GM19240 (cell line): ENCODE measurements around the gene ATP2A2.
A peak's percentile ranks its signal among the peaks of the same experiment; 100 is the strongest.

Experiments
- DNase-seq: peaks from one replicate; pipeline ENCODE4 v3.0.0; 2011; ENCODE audit warnings: low spot score; ENCODE audit not compliant: insufficient read length

ATP2A2 gene

DNA sequence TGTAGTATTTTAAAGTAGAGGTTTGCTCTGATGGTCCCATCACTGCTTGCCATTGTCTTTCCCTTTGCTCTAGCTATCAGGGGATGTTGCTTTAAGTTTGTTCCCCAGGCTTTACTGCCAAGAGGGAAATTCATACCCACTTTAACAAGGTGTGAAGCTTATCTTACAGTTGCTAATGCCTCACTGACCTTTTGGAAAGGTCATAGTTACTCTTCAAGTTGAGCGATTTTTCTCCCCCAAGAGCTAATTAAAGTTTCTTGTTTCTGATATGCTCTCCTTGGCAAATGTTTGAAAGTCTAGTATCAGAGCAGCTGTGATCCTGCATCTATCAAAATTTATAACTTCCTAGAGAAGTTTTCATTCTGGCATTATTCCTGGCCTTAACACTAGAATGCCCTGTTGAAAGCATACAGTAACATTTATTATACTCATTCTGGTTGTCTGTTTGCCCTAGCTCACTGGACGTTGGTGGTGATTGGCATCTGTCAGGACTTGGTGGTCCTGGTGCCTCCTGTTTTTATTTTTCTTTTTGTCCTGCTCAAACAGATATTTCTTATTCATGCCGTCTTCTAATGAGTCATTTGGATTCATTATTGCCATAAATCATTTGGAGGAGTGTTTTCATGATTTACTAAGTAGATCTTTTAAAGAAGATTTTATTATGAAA, 8.1 kb downstream of the ATP2A2 start:
- no peak for DNase-seq

DNA sequence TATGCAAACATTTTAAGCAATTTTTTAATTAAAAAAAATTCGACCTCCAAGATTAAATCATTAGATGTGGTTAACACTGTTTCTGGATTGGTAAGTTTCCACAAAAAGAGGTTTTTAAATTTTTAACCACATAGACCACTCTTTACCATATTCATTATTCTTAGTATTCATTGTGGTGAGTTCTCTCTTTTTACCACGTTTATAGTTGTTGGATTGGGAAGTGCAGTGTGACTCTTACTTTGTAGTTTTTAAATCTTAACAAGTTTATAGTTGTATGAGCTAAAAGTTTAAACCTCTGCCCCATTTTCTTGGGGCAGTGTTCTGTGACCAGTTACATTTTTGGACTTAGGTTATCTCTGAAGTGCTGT, 8.6 kb downstream of the ATP2A2 start:
- no peak for DNase-seq

DNA sequence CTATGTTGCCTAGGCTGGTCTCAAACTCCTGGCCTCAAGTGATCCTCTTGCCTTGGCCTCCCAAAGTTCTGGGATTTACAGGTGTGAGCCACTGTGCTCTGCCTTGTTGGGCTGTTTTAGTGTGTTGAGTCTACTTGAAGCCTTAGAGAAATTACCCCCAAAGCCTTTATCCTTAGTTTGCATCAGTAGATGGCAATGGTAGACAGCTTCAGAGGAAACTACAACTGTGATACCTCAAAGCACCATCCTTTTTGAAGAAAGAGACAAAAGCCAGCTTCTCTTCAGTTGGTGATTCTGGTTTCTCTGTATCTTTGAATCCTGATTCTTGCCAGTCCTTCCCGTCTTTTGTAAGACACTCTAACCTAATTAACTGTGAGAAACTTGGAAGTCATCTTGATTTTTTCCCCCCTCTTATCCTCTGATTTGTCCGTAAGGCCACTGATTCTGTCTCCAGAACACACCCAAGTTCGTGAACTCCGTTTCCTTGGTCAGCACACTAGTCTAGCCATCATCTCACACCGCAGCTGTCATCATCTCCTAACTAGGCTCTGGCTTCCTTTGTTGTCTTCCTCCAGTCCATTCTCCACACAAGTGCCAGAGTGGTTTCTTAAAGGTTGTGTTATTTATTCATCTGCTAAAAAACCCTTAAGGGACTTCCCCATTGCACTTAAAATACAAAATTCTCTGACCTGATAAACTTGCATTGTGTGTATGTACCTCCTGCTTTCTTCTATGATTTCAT, 20.2 kb downstream of the ATP2A2 start:
- no peak for DNase-seq

DNA sequence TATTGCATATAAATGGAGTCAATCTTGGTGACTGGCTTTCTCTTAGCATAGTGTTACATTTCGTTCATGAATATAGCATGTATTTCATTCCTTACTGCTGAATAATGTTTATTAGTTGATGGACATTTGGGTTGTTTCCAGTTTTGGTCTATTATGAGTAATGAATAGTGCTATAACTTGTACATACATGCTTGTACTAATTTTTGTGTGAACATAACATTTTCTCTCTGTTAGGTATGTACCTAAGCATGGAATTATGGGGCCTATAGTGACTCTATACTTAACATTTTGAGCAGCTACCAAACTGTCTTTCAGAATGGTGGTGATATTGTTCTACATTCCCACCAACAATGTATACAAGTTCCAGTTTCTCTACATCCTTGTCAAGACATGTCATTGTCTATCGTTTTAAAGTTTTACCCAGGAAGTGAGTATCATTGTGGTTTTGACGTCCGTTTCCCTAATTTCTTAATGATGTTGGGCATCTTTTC, 23.1 kb downstream of the ATP2A2 start:
- DNase-seq, result no peak

- no peak for DNase-seq
These were observed 26.3 kb downstream of the ATP2A2 start for GRCh38 chr12:110307372-110307771.

- DNase-seq, result no peak
These were observed 29.7 kb downstream of the ATP2A2 start for GRCh38 chr12:110310763-110311162.

- DNase-seq, result no peak
These were observed 30.9 kb downstream of the ATP2A2 start for GRCh38 chr12:110311903-110312302.

GRCh38 chr12:110312581-110313360, 31.7 kb downstream of the ATP2A2 start:
- DNase-seq, result no peak

DNA sequence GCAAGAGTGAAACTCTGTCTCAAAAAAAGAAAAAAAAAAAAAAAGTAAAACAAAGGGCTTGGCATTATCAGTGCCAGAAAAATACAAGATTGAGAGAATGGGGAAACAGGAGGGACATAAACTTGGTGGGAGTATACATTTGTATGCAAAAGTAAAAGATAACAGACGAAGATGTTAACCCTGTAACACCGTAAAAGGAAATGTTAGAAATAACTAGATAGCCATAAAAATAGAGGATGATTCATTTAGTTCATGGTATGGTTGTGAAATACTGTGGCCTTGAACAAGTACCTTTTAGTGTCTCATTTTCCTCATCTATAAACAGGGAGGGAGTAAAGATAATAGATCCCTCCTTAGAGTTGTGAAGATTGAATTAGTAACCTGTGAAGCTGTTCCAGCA, 33.3 kb downstream of the ATP2A2 start:
- no peak for DNase-seq

DNA sequence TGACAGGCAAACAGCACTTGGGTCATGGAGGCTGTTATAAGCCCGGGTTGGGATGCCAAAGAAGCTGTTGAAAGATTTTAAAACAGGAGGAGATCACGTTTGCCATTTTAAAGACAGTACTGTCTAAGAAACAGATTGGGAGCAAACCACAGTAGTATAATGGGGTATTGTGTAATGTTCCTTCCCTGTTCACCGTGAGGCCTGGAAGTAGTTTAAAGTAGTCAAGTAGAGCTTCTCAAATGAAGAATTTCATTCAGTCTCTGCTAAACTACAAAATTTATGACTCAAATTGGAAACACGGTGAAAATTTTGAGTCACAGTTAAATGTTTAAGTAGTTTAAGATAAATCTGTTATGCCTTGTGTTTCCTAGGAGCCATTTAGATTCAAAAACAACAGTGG, 35.8 kb downstream of the ATP2A2 start:
- DNase-seq, result no peak

DNA sequence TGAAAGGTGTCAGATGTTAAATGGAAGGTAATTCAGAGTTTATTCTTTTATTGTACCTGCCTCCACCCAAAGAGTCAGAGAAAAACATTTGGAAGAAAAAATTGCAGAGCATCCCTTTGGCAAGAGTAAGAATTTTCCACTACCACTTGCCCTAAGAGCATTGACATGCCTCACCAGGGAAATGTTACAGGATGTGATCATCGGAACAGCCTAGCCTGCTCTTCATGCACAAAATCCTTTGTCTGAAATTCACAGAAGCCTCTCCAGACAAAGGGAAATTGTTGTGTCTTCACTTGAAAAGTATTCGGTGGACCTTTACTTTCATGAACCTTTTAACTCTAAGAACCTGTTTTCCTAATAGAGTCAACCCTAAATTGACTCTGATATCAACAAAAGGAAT, 36.9 kb downstream of the ATP2A2 start:
- no peak for DNase-seq

DNA sequence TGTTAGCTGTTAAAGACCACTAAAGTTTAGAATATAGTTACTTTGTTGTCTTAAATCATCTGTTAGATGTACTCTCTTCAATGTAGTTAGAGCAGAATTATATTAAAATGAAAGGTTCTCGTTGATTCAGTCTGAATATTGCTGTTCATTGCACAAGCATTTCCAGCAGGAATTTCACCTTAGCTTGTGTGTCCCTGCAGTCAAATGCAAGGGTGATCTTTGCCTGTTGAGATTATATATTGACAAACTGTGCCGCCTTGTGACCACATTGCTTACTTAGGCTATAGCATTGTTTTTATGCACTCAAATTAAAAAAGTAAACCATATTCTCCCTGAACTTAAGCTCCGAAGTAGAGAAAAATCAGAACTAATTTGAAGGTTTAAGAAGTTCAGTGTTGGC, 39.5 kb downstream of the ATP2A2 start:
- DNase-seq, result no peak

DNA sequence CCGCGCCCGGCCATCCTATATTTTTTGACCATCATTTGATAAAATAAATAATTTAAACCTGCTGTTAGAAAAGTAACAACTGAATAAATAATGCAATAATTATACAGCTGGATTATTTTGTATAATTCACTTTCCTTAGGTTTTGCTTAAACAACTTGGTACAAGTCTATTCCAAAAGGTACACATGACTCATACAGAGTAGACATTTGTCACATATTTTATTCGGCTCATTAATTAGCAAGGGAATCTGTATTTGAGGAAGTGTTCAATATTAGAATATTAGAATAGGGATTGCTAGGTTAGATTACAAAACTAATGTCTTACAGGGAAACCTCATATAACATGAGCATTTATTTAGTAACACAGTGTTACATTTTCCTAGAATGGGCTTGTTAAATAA, 48.7 kb downstream of the ATP2A2 start:
- DNase-seq, result no peak

- DNase-seq, result no peak
These were observed 49.1 kb downstream of the ATP2A2 start for GRCh38 chr12:110330124-110330523.

- no peak for DNase-seq
These were observed 49.5 kb downstream of the ATP2A2 start for GRCh38 chr12:110330544-110330943.

DNA sequence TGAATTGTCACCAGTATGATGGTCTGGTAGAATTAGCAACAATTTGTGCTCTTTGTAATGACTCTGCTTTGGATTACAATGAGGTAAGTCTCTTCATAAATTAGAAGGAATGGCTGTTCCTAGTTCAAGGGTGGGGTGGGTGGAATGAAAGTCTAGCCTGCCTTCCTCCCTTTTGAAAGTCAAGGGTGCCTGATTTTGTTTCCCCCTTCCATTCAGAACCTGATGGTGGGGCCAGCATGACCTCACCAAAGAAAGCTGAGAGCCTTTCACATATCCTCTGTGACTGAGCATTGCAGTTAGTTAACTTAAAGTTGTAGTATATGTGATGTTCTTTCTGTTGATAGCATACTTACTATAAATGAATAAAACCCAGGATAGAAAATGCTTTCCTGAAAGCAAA, 52.2 kb downstream of the ATP2A2 start:
- DNase-seq, result no peak

DNA sequence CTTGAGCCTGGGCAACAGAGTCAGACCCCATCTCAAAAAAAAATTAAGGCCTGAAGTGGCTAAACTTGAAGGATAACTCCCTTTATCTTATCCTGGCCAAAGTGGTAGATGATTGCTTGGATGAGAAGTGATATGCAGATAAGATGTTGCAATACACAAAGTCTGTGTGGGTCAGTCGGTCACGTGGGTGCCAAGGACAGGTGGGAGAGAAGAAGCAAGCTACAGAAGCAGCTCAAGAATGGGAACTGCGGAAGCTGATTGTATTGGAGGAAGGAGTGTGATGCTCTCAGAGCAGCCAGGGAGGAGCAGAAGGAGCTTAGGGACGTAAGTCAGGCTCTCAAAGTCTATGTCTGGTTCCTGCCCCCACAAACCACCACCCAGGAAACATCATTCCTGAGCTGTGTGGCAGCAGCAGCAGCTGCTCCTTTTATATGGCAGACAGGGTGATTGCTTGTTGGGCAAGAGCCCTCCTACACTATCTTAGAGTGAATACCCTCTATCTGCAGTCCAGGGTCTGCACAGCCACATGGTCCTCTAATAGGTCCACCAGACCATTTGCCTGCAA, 54.5 kb downstream of the ATP2A2 start:
- no peak for DNase-seq

- DNase-seq, result no peak
These were observed 57.1 kb downstream of the ATP2A2 start for GRCh38 chr12:110337912-110338710.

DNA sequence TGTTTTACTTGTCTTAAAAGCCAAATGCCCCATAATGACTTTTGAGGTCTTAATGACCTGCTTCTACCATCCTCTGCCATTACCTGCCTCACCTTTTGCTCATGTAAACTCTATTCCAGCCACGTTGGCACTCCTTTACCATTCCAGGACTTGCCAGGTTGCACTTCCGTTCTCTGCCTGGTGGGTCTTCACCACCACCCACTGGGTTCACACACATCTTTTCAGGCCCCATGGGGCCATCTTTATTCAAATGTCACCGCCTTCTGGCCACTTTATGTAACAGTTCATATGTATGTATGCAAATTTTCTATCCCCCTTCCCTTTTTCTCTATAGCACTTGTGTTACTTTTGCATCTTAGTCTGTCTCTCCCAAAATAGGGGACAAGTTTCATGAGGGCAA, 57.7 kb downstream of the ATP2A2 start:
- peak; percentile 34 for DNase-seq

GRCh38 chr12:110339184-110339952, 58.3 kb downstream of the ATP2A2 start:
- DNase-seq, result no peak
